ENCODE results near the gene ZNF322. TPM values are rescaled to one million over a fixed set of nuclear protein-coding genes. Genes with fewer than 3 reads are reported as not detected.
A peak's percentile ranks its signal among the peaks of the same experiment; 100 is the strongest.

Gene ZNF322
- total and polyA plus RNA-seq, 7 donors: 4.2 to 13.6 (median 9.0) TPM

DNA sequence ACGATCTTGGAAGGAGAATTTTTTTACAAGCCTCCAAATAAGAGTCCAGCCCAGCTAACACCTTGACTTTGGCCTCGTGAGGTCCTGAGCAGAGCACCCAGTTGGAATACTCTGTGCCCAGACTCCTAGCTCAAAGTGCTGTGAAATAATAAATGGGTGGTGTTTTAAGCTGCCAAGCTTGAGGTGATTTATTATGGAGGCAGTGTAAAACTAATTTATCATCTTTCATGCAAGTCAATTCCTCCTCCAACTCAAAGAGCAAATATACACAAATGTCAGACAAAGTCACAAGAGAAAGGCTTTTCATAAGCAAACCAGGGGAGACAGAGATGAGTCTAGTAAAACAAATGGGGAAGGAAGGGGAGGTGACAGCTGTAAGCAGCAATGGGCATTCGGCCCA, 50.1 kb downstream of the ZNF322 start:
- TF ChIP-seq, protein P1, sequence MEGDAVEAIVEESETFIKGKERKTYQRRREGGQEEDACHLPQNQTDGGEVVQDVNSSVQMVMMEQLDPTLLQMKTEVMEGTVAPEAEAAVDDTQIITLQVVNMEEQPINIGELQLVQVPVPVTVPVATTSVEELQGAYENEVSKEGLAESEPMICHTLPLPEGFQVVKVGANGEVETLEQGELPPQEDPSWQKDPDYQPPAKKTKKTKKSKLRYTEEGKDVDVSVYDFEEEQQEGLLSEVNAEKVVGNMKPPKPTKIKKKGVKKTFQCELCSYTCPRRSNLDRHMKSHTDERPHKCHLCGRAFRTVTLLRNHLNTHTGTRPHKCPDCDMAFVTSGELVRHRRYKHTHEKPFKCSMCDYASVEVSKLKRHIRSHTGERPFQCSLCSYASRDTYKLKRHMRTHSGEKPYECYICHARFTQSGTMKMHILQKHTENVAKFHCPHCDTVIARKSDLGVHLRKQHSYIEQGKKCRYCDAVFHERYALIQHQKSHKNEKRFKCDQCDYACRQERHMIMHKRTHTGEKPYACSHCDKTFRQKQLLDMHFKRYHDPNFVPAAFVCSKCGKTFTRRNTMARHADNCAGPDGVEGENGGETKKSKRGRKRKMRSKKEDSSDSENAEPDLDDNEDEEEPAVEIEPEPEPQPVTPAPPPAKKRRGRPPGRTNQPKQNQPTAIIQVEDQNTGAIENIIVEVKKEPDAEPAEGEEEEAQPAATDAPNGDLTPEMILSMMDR (IDR thresholded peaks at IDR 0.05): no peak
- peaks cover 0 to 16% (median 7%) of the 10 kb centered on the region in 3 donors for H3K27me3 ChIP-seq (ENCODE audit: insufficient read depth in 3 of 3, low read length in 2 of 3)
- WGBS, 3 donors: 70 to 80% (median 73%) methylated on average over 3 of the region's 3 CpGs
- intact Hi-C loops (cut with DNase I): loop anchor here in 1 of 2 donors (5.0 kb wide), 1 partner anchor 473 kb away; no protein-coding TSS in a partner anchor
- H3K9me3 ChIP-seq: no peaks in the 10 kb centered on the region
- no peak overlapping the region for H3K4me3 ChIP-seq
- no peak overlapping the region for H3K27ac ChIP-seq
- no peaks in the 10 kb centered on the region for H3K36me3 ChIP-seq (ENCODE audit: insufficient read depth in 1 of 2, low read depth in 1 of 2)
- no peak for ATAC-seq
- DNase-seq: no peak
- H3K4me1 ChIP-seq: peaks cover 1% of the 10 kb centered on the region

- intact Hi-C loops (cut with DNase I): loop anchor here (2.0 to 5.0 kb wide), 2 partner anchors 471 to 475 kb away; no protein-coding TSS in a partner anchor
- TF ChIP-seq, protein P1 (IDR thresholded peaks at IDR 0.05): peak; percentile 58
- H3K9me3 ChIP-seq: no peaks in the 10 kb centered on the region
- H3K36me3 ChIP-seq (ENCODE audit: insufficient read depth in 1 of 2, low read depth in 1 of 2): no peaks in the 10 kb centered on the region
- H3K4me1 ChIP-seq: no peaks in the 10 kb centered on the region
- 53 to 57% (median 56%) methylated on average over 7 of the region's 7 CpGs for WGBS, 3 donors
- ATAC-seq (peak in 3 of 4 donors; percentile 47 to 74 (median 71)), DNase-seq (no peak)
- no peak overlapping the region for H3K27ac ChIP-seq
- H3K27me3 ChIP-seq (ENCODE audit: insufficient read depth in 3 of 3, low read length in 2 of 3): no peaks in the 10 kb centered on the region
- H3K4me3 ChIP-seq: peak overlapping the region; percentile 36
These were observed 51.9 kb downstream of the ZNF322 start for GRCh38 chr6:26607434-26608230.

DNA sequence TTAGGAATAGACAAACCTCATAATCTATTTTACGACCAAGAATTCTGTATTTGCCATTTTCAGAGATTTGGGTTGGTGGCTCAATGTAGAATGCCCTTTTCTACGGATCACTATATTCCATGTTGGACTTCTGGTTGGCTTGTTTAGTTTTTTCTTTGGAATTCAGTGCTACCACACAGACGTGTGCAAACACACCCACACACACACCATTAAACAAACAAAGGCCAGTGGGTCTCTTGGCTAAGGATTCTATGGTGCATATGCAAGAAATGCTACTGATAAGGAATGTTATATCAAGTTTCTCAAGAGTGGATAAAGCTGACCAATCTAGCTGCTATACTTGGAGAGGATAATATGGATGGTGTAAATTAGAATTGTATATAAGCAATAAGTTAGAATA, 54.7 kb downstream of the ZNF322 start:
- no peaks in the 10 kb centered on the region for H3K27me3 ChIP-seq (ENCODE audit: insufficient read depth in 3 of 3, low read length in 2 of 3)
- H3K9me3 ChIP-seq: no peaks in the 10 kb centered on the region
- ATAC-seq: no peak
- peaks cover 0 to 5% of the 10 kb centered on the region in 2 donors for H3K36me3 ChIP-seq (ENCODE audit: insufficient read depth in 1 of 2, low read depth in 1 of 2)
- intact Hi-C loops (cut with DNase I): loop anchor here in 1 of 2 donors (5.0 kb wide), 1 partner anchor 478 kb away; no protein-coding TSS in a partner anchor
- 71 to 74% (median 74%) methylated on average over 3 of the region's 3 CpGs for WGBS, 3 donors
- no peak overlapping the region for H3K27ac ChIP-seq
- TF ChIP-seq, protein P1 (IDR thresholded peaks at IDR 0.05): no peak
- DNase-seq: no peak
- no peaks in the 10 kb centered on the region for H3K4me1 ChIP-seq
- no peak overlapping the region for H3K4me3 ChIP-seq

DNA sequence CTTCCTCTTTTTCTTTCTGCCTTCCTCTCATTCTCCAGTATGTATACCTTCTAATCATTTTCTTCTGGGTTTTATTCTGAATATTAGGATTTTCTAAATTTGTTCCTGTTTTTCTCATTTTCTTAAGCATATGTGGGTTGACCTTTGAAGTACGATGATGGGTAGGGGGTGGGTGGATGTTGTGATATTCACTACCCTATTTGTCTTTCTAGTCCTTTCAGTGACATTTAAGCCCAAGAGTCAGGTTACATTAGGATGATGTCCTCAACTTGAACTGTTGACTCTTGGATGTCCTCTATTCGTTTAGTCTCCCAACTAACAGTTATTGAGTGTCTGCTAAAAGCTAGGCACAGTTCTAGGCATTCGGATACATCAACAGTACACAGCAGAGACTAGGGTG, 55.5 kb downstream of the ZNF322 start:
- Histone ChIP-seq H3K27me3 (ENCODE audit: insufficient read depth in 3 of 3, low read length in 2 of 3) (no peaks in the 10 kb centered on the region), H3K36me3 (ENCODE audit: insufficient read depth in 1 of 2, low read depth in 1 of 2) (peaks cover 0 to 13% of the 10 kb centered on the region in 2 donors), H3K27ac (no peak overlapping the region), H3K4me3 (no peak overlapping the region), H3K9me3 (no peaks in the 10 kb centered on the region), H3K4me1 (no peaks in the 10 kb centered on the region)
- intact Hi-C loops (cut with DNase I): no loop called here
- no peak for ATAC-seq
- TF ChIP-seq, protein P1 (IDR thresholded peaks at IDR 0.05): no peak
- 63 to 66% (median 66%) methylated on average over 3 of the region's 3 CpGs for WGBS, 3 donors
- DNase-seq: no peak
